HCT116 (cell line): ENCODE data around the gene TRIM61. TPM values are rescaled to one million over a fixed set of nuclear protein-coding genes. Genes with fewer than 3 reads are reported as not detected.

Experiments used
- ATAC-seq: fragments of 200-7000 bp; cut with Tn5 transposase; 2 replicates; pipeline ENCODE4 v1.9.1; 2020; ENCODE audit warnings: mild to moderate bottlenecking, moderate library complexity
- BruUV-seq: library from RNA; stranded (reverse); fragments of 400-500 nt; replicated peaks from 2 replicates; lab custom pipeline; 2021; lab: Mats Ljungman, UMichigan
- CTCF ChIA-PET: fragments of 300-600 bp; sonication (Branson Sonifier 250); formaldehyde crosslinking; loops from one replicate; lab custom pipeline; 2021; ENCODE audit warnings: antibody characterized with exemption; lab: Charles Lee
- POLR2A ChIA-PET: fragments of 300-600, 350-600 bp; sonication (Branson Sonifier 250); formaldehyde crosslinking; loops from one replicate; lab custom pipeline; 2021; ENCODE audit warnings: antibody characterized with exemption; lab: Charles Lee
- RAD21 ChIA-PET, 2 experiments: fragments of 300-600 bp; sonication (Branson Sonifier 250); formaldehyde crosslinking; loops; one replicate each; lab custom pipeline; 2023; ENCODE audit warnings: low total read pairs in 2 of 2; ENCODE audit not compliant: uncharacterized antibody in 2 of 2, unreplicated experiment in 2 of 2, low non-redundant PET in 1 of 2; lab: Charles Lee
- DNase-seq: peaks from one replicate; pipeline ENCODE4 v3.0.0-alpha.2; 2010; ENCODE audit warnings: low read depth, low spot score
- H2AFZ ChIP-seq: fragments of 200-600 bp; shearing (Covaris generic), sonication (generic); 2 replicates; pipeline ENCODE4 v1.6.1; 2017; ENCODE audit warnings: low read depth, mixed run types, mixed read lengths, antibody characterized with exemption, low read length; ENCODE audit not compliant: poor library complexity, severe bottlenecking
- H3K27ac ChIP-seq: 2 replicates; pipeline ENCODE4 v1.5.1; 2012; ENCODE audit warnings: low read depth, low read length
- H3K27me3 ChIP-seq: fragments of 200-600 bp; sonication (generic); 2 replicates; pipeline ENCODE4 v1.6.1; 2016; ENCODE audit warnings: mixed run types, low read length, mixed read lengths; ENCODE audit not compliant: insufficient read depth
- H3K36me3 ChIP-seq, 2 experiments: fragments of 200-500 bp in 1 of 2; fragments of 200-600 bp in 1 of 2; sonication (Bioruptor generic) in 1 of 2; sonication (generic) in 1 of 2; 2 replicates each; pipeline versions ENCODE4 v1.5.1 to v1.6.1; 2014 to 2016; ENCODE audit warnings: low read length in 2 of 2, inconsistent platforms in 1 of 2, mixed read lengths in 1 of 2, mixed run types in 1 of 2; ENCODE audit not compliant: insufficient read depth in 2 of 2, control insufficient read depth in 1 of 2
- H3K4me1 ChIP-seq, 2 experiments: fragments of 200-600 bp in 1 of 2; sonication (generic) in 1 of 2; 2 replicates each; pipeline versions ENCODE4 v1.5.1 to v1.6.1; 2012 to 2017; ENCODE audit warnings: low read length in 2 of 2, inconsistent platforms in 1 of 2, mild to moderate bottlenecking in 1 of 2, mixed read lengths in 1 of 2, mixed run types in 1 of 2, moderate library complexity in 1 of 2; ENCODE audit not compliant: insufficient read depth in 2 of 2, control insufficient read depth in 1 of 2
- H3K4me2 ChIP-seq: fragments of 200-600 bp; sonication (generic); 2 replicates; pipeline ENCODE4 v1.6.1; 2017; ENCODE audit warnings: mixed run types, low read length, mixed read lengths
- H3K4me3 ChIP-seq, 2 experiments: fragments of 200-600 bp in 1 of 2; sonication (generic) in 1 of 2; replicated peaks in 1 of 2; 2 replicates each; pipeline ENCODE4 v1.5.1; 2011 to 2016; ENCODE audit warnings: low read length in 2 of 2, control low read depth in 1 of 2, low read depth in 1 of 2, mild to moderate bottlenecking in 1 of 2, mixed read lengths in 1 of 2, mixed run types in 1 of 2
- H3K79me2 ChIP-seq: fragments of 200-600 bp; sonication (generic); 2 replicates; pipeline ENCODE4 v1.6.1; 2017; ENCODE audit warnings: mild to moderate bottlenecking, mixed run types, low read length, moderate library complexity, mixed read lengths; ENCODE audit not compliant: insufficient read depth
- H3K9ac ChIP-seq: fragments of 200-600 bp; sonication (generic); 2 replicates; pipeline ENCODE4 v1.6.1; 2016; ENCODE audit warnings: low read length, mixed read lengths
- H3K9me2 ChIP-seq: fragments of 200-600 bp; sonication (generic), shearing (Covaris generic); 2 replicates; pipeline ENCODE4 v1.6.1; 2017; ENCODE audit warnings: mixed run types, mild to moderate bottlenecking, moderate library complexity; ENCODE audit not compliant: insufficient read depth
- H3K9me3 ChIP-seq, 2 experiments: fragments of 200-500 bp in 1 of 2; fragments of 200-600 bp in 1 of 2; sonication (Bioruptor generic) in 1 of 2; sonication (generic) in 1 of 2; 2 replicates each; pipeline ENCODE4 v1.6.1; 2014 to 2017; ENCODE audit warnings: low read length in 2 of 2, mixed read lengths in 2 of 2, inconsistent platforms in 1 of 2, low read depth in 1 of 2, mild to moderate bottlenecking in 1 of 2, mixed run types in 1 of 2, moderate library complexity in 1 of 2; ENCODE audit not compliant: control insufficient read depth in 1 of 2, insufficient read depth in 1 of 2
- H4K20me1 ChIP-seq: fragments of 200-600 bp; sonication (generic), shearing (Covaris generic); 2 replicates; pipeline ENCODE4 v1.6.1; 2017; ENCODE audit warnings: mixed run types, mild to moderate bottlenecking, moderate library complexity; ENCODE audit not compliant: insufficient read depth
- CBX3 ChIP-seq: IDR thresholded peaks from 2 replicates; pipeline ENCODE4 v1.6.1; 2012; ENCODE audit warnings: low read depth
- CEBPB ChIP-seq: IDR thresholded peaks from 2 replicates; pipeline ENCODE4 v1.6.1; 2012; ENCODE audit warnings: low read depth
- EGR1 ChIP-seq: IDR thresholded peaks from 2 replicates; pipeline ENCODE4 v1.6.1; 2012; ENCODE audit warnings: low read depth
- ELF1 ChIP-seq: IDR thresholded peaks from 2 replicates; pipeline ENCODE4 v1.6.1; 2012; ENCODE audit warnings: low read depth, borderline replicate concordance
- EZH2 ChIP-seq: fragments of 200-600 bp; sonication (generic); IDR thresholded peaks from 2 replicates; pipeline ENCODE4 v1.6.1; 2017; ENCODE audit warnings: antibody characterized with exemption, mixed run types
- EZH2phosphoT487 ChIP-seq: fragments of 200-600 bp; IDR thresholded peaks from 2 replicates; pipeline ENCODE4 v1.6.1; 2018; ENCODE audit warnings: antibody characterized with exemption, borderline replicate concordance
- FOSL1 ChIP-seq: IDR thresholded peaks from 2 replicates; pipeline ENCODE4 v1.6.1; 2012; ENCODE audit warnings: low read depth
- JUND ChIP-seq: IDR thresholded peaks from 2 replicates; pipeline ENCODE4 v1.6.1; 2012
- POLR2A ChIP-seq: IDR thresholded peaks from 2 replicates; pipeline ENCODE4 v1.7.0; 2011; ENCODE audit warnings: borderline replicate concordance; ENCODE audit not compliant: insufficient read depth, insufficient read length; ENCODE audit errors: extremely low read depth
- POLR2AphosphoS5 ChIP-seq: IDR thresholded peaks from 2 replicates; pipeline ENCODE4 v1.6.1; 2011; ENCODE audit warnings: mild to moderate bottlenecking, low read depth, low read length, moderate library complexity
- RAD21 ChIP-seq: IDR thresholded peaks from 2 replicates; pipeline ENCODE4 v1.6.1; 2012; ENCODE audit warnings: low read depth, mild to moderate bottlenecking
- SIN3A ChIP-seq: IDR thresholded peaks from 2 replicates; pipeline ENCODE4 v1.6.1; 2012; ENCODE audit warnings: low read depth
- SP1 ChIP-seq: IDR thresholded peaks from 2 replicates; pipeline ENCODE4 v1.6.1; 2012; ENCODE audit warnings: low read depth
- SRF ChIP-seq: IDR thresholded peaks from 2 replicates; pipeline ENCODE4 v1.6.1; 2012; ENCODE audit warnings: low read depth
- TCF7L2 ChIP-seq: IDR thresholded peaks from 2 replicates; pipeline ENCODE4 v1.7.0; 2011; ENCODE audit warnings: borderline replicate concordance, inconsistent platforms; ENCODE audit not compliant: insufficient read depth, insufficient read length; ENCODE audit errors: extremely low read depth
- ZNF274 ChIP-seq: fragments of 200-500 bp; sonication (Bioruptor generic); IDR thresholded peaks from 2 replicates; pipeline ENCODE4 v1.6.1; 2014; ENCODE audit warnings: mild to moderate bottlenecking, low read depth, low read length, inconsistent platforms
- intact Hi-C: fragments of 100-400 bp; cut with micrococcal nuclease; formaldehyde crosslinking; loops from 2 replicates; pipeline ENCODE4 v1.10.0; 2022
- total RNA-seq: library from RNA; stranded (reverse); gene quantifications from one replicate; pipeline ENCODE4 v1.2.1, GENCODE V29; 2021; ENCODE audit not compliant: unreplicated experiment
- TF ChIP-seq, protein P1 (sequence below), 3 experiments: fragments of 200-600 bp in 1 of 3; sonication (generic) in 1 of 3; IDR thresholded peaks in 2 of 3; conservative IDR thresholded peaks in 1 of 3; 2 replicates each; pipeline ENCODE4 v1.5.1; 2012 to 2017; ENCODE audit warnings: low read depth in 2 of 3, low read length in 2 of 3, antibody characterized with exemption in 1 of 3, borderline replicate concordance in 1 of 3, control low read depth in 1 of 3, mild to moderate bottlenecking in 1 of 3, mixed read lengths in 1 of 3, mixed run types in 1 of 3, moderate library complexity in 1 of 3; ENCODE audit not compliant: insufficient read depth in 1 of 3
- TF ChIP-seq, protein P2 (sequence below): IDR thresholded peaks from 2 replicates; pipeline ENCODE4 v1.6.1; 2011; ENCODE audit warnings: mild to moderate bottlenecking, low read length, moderate library complexity; ENCODE audit not compliant: insufficient replicate concordance; ENCODE audit errors: extremely low read depth
- TF ChIP-seq, protein P3 (sequence below): IDR thresholded peaks from 2 replicates; pipeline ENCODE4 v1.6.1; 2012

TRIM61 gene
- total RNA-seq, 1 experiment from 2014 or later = 0.15 TPM

DNA sequence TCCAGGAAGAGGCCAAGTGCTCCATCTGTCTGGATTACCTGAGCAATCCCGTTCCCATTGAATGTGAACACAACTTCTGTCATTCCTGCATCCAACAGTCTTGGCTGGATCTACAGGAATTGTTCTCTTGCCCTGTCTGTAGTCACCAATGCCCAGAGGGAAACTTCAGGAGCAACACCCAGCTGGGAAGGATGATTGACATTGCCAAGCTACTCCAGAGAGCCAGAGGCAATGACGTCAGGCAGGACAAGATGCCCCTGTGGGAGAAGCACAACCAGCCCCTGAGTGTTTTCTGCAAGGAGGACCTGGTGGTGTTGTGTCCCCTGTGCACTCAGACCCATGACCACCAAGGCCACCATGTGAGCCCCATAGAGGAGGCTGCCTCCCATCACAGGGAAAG, 33.0 kb upstream of the TRIM61 start:
- Histone ChIP-seq H3K9ac (no peak overlapping the region), H2AFZ (no peak overlapping the region), H3K79me2 (no peaks in the 10 kb centered on the region), H3K4me3 (no peak overlapping the region), H3K27me3 (no peaks in the 10 kb centered on the region), H4K20me1 (no peaks in the 10 kb centered on the region)
- no peak for DNase-seq
- CTCF ChIA-PET = no interaction called here
- POLR2A ChIA-PET = no interaction called here
- intact Hi-C loops = no loop called here
- TF ChIP-seq EZH2 = no peak
- TF ChIP-seq SIN3A = no peak
- no peak for TF ChIP-seq POLR2A
- TF ChIP-seq FOSL1 = no peak
- TF ChIP-seq, protein P1, sequence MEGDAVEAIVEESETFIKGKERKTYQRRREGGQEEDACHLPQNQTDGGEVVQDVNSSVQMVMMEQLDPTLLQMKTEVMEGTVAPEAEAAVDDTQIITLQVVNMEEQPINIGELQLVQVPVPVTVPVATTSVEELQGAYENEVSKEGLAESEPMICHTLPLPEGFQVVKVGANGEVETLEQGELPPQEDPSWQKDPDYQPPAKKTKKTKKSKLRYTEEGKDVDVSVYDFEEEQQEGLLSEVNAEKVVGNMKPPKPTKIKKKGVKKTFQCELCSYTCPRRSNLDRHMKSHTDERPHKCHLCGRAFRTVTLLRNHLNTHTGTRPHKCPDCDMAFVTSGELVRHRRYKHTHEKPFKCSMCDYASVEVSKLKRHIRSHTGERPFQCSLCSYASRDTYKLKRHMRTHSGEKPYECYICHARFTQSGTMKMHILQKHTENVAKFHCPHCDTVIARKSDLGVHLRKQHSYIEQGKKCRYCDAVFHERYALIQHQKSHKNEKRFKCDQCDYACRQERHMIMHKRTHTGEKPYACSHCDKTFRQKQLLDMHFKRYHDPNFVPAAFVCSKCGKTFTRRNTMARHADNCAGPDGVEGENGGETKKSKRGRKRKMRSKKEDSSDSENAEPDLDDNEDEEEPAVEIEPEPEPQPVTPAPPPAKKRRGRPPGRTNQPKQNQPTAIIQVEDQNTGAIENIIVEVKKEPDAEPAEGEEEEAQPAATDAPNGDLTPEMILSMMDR (IDR thresholded peaks at IDR 0.05 in 2 of 3, conservative IDR thresholded peaks at IDR 0.05 in 1 of 3; ENCODE audit: borderline replicate concordance in 1 of 3, insufficient read depth in 1 of 3, low read depth in 2 of 3, low read length in 2 of 3) = no peak
- no peak for TF ChIP-seq TCF7L2
- no peak for TF ChIP-seq ZNF274
- TF ChIP-seq ELF1 = no peak
- no peak for TF ChIP-seq POLR2AphosphoS5
- TF ChIP-seq SP1 = no peak
- TF ChIP-seq, protein P2, sequence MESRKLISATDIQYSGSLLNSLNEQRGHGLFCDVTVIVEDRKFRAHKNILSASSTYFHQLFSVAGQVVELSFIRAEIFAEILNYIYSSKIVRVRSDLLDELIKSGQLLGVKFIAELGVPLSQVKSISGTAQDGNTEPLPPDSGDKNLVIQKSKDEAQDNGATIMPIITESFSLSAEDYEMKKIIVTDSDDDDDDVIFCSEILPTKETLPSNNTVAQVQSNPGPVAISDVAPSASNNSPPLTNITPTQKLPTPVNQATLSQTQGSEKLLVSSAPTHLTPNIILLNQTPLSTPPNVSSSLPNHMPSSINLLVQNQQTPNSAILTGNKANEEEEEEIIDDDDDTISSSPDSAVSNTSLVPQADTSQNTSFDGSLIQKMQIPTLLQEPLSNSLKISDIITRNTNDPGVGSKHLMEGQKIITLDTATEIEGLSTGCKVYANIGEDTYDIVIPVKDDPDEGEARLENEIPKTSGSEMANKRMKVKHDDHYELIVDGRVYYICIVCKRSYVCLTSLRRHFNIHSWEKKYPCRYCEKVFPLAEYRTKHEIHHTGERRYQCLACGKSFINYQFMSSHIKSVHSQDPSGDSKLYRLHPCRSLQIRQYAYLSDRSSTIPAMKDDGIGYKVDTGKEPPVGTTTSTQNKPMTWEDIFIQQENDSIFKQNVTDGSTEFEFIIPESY = no peak
- TF ChIP-seq, protein P3, sequence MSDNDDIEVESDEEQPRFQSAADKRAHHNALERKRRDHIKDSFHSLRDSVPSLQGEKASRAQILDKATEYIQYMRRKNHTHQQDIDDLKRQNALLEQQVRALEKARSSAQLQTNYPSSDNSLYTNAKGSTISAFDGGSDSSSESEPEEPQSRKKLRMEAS = no peak
- TF ChIP-seq RAD21 = no peak
- TF ChIP-seq EZH2phosphoT487 = no peak
- no peak for TF ChIP-seq JUND
- no peak for TF ChIP-seq EGR1
- TF ChIP-seq SRF = no peak
- TF ChIP-seq CBX3 = no peak
- TF ChIP-seq CEBPB = no peak
- TF ChIP-seq, all 23 proteins: peak for 0
- ATAC-seq = no peak
- BruUV-seq = no TSS peak
- Histone ChIP-seq H3K9me2 (no peaks in the 10 kb centered on the region), H3K4me1 (no peaks in the 10 kb centered on the region), H3K9me3 (no peaks in the 10 kb centered on the region), H3K4me2 (no peak overlapping the region), H3K27ac (no peak overlapping the region), H3K36me3 (no peaks in the 10 kb centered on the region)
- RAD21 ChIA-PET = no interaction called here
